Stimulated activated CD4-positive, alpha-beta T cell treated with anti-CD3 and anti-CD28 coated beads, Interleukin-12 subunit alpha, Interleukin-12 subunit beta, amount 100 ng/mL, for 4 hours (primary cell): ENCODE data around the gene SLC17A9.

ENCODE experiments used
- DNase-seq: peaks from one replicate; pipeline ENCODE4 v3.0.0-alpha.2; 2020

SLC17A9 gene

DNA sequence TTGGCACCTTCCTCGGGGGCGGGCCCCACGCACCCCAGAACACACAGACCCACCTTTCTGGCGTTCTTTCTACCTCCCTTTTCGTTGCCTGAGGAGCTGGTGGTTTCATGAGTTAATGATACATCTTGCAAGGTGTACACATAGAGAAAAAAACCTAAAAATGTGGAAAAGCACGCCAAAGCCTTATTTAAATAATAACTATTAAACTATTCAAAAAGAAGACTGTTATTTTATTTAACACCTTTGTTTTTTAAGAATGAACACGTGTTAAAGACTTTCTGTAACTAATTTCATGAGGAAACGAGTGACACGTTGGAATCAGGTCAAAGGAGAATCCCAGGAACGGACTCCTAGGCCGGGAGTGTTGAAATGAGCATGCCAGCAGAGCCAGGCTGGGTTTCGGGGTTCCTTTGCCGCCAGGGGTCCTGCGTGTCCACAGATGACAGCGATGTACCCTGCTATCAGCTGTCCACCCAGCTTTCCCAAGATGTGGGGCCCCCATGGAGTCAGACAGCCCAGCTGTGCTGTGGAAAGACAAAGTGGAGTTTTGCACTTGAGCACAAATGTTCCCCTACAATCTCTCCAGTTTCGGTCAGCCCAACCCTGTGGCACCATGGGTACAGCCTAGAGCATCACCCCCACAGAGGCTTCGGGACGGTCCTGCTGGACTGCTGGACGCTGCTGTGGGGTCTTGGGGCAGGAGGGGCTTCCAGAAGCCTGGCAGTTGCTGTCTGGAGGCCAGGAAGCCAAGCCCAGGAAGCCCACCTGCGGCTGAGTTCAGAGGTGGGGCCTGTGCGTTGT is 16.1 kb downstream of the SLC17A9 start:
- DNase-seq, result no peak

DNA sequence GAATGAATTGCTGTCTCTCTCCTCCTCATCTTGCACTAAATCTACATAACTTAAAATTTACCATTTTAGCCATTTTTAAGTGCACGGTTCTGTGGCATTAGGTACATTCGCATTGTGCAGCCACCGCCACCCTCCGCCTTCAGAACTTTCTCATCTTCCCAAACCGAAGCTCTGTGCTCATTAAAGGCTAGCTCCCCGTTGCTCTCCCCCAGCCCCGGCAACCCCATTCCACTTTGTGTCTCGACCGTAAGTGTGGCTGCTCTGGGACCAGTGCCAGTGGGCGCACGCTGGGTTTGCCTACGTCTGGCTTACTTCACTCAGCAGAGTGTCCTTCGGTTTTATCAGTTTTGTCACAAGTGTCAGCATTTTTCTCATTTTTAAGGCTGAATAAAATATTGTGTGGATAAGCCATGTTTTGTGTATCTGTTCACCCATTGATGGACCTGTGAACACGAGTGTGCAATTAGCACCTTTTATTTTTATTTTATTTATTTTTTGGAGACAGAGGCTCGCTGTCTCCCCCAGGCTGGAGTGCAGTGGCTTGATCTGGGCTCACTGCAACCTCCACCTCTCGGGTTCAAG is 16.8 kb downstream of the SLC17A9 start:
- no peak for DNase-seq

DNA sequence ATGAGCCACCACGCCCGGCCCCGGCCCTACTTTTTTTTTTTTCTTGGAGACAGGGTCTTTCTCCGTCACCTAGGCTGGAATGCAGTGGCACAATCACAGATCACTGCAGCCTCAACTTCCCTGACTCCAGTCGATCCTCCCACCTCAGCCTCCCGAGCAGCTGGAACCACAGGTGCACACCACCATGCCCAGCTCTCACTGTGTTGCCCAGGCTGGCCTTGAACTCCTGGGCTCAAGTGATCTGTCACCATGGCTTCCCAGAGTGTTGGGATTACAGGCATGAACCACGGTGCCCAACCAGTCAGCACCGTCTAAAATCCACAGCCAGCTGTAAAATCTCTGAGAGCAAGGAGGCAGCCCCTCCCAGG is 17.4 kb downstream of the SLC17A9 start:
- no peak for DNase-seq

DNA sequence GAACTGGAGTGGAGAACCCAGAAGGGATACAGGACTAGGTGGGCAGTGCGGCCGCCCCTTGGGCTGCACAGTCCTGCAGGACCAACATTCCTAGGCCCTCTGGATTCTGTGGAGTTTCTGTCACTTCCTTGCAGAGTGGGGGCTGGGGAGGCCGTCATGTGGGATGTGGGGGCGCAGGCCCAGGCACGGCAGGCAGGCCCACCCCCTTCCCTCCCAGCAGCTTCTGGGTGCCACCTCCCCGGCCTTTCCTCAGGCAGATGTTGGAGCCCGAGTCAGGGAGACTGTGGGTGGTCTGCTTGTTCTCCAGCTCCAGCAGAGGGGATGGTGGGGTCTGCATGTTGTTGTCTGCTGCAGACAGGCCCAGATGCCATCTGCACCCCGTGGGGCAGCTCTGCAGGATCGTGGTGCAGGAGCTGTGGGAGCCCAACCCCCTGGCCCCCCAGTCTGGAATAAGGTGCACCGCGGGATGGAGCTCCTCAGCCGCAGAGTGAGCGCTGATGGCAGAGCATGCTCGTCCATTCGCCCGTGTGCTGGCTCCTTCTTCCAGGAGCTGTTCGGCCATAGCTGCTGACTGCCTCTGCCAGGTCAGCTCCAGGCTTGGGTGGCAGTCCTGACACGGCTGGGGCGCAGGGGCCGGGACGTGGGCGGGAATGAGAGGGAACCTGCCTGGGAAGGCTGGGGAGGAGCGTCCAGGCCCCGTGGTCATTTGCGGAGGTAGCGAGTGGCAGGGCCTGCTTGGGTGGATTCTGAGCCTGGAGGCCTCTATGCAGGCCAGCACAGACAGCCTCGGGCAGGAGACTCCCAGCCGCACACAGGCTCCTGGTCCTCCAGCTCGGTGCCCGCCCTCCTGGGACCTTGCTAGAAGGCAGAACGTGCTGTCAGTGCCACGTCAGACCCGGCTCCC is 18.1 kb downstream of the SLC17A9 start:
- no peak for DNase-seq

DNA sequence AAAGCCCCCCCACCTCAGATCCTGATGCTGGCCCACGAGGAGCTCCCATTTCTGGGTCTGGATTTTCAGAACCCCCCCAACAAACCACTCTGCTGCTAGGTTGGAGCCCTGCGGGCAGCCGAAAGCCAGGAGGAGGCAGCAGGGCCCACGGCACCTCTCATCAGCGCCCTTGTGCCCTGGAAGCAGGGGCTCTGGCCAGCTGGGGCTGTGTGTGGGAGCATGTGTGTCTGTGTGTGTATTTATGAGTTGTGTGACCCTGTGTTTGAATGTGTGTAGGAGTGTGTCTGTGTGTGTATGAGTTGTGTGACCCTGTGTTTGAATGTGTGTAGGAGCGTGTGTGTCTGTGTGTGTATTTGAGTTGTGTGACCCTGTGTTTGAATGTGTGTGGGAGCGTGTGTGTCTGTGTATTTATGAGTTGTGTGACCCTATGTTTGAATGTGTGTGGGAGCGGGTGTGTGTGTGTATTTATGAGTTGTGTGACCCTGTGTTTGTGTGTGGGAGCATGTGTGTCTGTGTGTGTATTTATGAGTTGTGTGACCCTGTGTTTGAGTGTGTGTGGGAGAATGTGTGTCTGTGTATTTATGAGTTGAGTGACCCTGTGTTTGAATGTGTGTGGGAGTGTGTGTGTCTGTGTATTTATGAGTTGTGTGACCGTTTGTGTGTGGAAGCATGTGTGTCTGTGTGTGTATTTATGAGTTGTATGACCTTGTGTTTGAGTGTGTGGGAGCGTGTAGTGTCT is 18.9 kb downstream of the SLC17A9 start:
- no peak for DNase-seq

DNA sequence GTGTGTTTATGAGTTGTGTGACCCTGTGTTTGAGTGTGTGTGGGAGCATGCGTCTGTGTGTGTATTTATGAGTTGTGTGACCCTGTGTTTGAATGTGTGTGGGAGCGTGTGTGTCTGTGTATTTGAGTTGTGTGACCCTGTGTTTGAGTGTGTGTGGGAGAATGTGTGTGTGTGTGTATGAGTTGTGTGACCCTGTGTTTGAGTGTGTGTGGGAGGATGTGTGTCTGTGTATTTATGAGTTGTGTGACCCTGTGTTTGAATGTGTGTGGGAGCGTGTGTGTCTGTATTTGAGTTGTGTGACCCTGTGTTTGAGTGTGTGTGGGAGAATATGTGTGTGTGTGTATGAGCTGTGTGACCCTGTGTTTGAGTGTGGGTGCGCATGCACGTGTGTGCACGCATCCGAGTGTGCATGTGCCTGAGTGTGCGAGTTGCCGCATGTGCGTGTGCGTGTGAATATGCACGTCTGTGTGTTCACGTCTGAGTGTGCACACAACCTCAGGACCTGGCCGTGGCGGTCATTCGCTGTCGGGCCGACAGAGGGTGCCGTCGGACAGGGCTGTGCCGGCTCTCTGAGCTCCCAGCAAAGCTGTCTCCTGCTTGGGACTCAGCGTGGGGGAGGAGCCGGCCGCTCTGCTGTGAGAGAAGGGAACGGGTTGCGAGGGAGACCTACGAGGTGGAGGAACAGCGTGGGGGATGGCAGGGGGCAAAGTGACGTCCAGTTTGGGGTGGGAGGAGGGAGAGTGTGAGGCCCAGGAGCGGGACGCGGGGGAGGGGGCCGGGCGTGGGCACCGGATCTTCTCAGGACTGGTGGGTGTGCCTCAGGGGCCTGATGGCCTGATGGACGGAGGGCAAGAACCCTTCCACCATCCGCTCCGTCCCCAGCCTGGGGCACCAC is 19.7 kb downstream of the SLC17A9 start:
- DNase-seq, result peak; percentile 85

DNA sequence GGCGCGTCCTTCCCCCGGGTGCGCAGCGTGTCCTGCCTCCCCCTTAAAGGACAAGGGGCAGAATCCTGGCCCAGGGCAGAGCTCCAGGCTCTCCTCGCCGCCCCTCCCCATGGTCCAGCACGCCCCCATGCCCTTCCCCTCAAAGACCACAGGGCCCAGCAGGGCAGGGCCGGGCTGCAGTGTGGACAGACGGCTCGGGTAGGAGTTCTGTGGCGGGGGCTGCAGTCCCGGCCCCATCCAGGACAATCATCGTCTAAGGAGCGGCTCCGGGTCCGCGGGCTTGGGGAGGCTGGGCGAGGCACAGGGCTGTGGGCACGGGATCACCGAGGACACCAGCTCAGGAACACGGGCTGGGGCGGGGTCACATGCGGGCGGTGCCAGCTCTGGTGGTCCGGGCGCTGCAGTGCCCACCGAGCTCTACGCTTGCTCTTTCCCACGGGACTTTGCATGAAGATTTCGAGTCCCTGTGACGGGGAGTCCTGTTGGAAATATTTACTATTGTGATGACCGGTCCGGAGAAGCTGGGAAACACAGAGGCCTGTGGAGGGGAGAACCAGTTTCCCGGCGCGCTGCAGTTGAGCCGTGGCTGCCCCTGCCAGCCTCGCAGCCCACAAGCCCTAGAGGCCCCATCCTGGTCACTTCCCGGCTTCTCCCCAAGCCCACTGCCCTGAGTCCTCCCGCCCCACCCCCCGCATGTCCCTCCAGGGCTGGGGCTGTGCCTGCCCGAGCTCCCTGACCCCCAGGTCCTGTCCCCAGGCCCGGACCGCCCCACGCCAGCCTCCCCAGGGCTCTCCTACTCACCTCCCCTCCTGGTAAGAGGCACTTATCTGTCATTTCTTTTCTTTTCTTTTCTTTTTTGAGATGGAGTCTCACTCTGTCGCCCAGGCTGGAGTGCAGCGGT is 20.6 kb downstream of the SLC17A9 start:
- DNase-seq, result no peak

DNA sequence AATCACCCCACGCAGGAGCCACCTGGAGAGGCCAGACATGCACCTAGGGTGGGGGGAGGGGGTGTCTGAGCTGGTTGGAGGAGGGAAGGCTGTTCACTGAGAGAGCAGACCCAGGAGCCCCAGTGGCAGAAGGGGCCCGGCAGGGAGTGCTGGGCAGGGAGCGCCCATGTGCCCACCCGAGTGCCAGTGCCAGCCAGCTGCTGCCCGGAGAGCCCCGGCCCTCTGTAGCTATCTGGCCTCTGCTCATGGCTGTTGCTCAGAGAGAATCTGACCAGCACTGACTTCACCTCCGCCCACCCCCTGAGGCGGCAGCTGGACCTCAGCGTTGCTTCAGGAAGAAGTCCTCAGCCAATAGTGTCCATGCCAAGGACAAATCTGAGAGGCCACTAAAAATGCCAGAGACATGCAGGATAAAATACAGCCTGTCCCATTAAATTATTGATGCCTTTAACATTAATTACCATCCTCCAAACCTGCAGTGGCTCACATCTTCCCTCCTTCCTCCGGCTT is 22.8 kb downstream of the SLC17A9 start:
- DNase-seq, result no peak

DNA sequence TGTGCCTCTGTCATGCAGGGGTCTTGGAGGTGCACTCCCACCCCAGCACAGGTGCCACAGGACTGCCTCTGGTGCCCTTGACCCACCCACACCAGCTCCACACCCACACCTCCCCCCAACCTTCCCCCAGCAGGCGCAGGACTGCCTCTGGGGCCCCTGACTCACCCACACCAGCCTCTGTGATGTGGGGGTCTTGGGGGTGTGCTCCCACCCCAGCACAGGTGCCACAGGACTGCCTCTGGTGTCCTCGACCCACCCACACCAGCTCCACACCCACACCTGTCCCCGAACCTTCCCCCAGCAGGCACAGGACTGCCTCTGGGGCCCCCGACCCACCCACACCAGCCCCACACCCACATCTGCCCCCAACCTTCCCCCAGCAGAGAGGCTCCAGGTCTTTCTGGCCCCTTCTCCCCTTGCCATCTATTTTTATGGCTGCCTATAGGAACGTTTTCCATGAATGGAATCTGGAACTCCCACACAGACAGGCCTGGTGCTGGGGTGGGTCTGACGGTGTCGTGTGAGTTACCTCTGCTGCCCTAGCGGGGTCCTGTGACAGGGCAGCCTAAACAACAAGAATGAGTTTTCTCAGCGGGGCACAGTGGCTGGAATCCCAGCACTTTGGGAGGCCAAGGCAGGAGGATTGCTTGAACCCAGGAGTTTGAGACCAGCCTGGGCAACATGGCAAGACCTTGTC is 23.5 kb downstream of the SLC17A9 start:
- no peak for DNase-seq

DNA sequence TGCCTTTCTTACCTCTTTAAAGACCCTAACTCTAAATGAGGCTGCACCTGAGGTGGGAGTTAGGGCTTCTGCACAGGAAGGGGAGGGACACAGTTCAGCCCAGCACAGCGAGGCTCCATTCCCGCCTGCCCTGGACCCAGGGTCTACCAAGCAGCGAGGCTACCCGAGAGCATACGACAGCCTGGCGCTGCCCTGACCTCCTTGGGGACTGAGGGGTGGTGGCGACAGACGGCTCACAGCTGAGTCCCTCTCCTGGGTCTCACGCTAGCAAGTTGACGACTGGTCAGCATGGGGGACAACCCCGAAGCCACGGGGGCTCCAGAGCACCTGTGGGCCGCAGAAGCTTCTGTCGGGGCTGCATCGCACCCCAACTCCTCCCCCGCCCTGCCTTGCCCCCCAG is 24.4 kb downstream of the SLC17A9 start:
- no peak for DNase-seq

DNA sequence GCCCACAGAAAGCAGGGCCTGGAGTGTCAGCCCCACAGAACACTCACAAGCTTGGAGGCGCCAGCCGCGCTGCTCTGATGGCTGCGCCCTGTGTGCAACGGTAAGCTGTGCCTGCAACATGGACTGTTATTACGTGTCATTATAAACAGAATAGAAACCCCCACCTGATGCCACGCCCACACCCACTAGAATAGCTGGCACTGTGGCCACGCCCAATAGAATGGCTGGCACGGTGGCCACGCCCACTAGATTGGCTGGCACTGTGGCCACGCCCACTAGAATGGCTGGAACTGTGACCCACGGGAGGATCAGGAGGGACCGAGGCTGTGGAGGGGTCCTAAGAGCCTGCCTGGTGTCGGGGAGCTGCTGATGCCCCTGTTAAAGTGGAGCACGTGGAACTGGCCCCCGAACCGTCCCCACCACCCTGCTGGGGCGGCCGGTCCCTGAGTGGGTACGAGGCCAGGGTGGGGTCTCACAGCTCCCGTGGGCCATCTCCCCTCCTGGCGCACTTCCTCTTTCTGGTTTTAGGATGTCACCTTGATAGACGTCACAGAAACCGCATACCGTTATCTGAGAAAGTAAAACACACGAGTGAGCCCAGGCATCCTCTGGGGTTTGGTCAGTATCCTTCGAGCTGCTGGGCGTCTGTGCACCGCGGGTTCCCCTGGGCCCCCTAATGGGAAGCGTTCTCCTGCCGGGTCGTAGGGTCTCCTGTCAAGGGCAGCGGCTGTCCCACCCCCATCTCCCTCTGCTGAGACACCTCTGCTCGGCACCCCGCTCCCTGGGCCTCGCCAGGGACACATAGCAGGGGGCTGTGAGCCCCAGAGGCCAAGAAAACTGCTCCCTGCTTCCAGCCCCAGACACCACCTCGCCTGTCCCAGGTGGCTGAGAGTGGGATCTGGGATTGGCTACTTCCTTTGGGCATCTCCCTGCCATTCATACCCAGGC is 25.4 kb downstream of the SLC17A9 start:
- DNase-seq, result peak; percentile 73

DNA sequence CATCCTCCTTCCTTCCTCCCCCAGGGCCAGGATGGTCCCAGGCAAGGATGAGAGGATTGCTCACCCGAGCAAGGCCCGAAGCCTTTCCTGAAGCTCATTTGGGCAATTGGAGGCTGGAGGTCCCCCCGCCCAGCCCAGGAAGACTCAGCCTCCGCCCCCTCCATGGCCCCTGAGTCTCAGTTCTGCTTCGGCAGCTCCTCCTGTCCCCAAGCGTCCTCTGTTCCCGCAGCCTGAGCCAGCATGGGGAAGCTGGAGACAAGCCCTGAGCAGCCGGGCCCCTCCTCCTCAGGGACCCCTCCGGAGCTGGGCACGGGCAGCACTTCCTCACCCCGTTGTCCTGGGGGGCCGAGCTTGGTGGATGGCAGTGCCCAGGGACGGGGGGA is 26.0 kb downstream of the SLC17A9 start:
- DNase-seq, result no peak

DNA sequence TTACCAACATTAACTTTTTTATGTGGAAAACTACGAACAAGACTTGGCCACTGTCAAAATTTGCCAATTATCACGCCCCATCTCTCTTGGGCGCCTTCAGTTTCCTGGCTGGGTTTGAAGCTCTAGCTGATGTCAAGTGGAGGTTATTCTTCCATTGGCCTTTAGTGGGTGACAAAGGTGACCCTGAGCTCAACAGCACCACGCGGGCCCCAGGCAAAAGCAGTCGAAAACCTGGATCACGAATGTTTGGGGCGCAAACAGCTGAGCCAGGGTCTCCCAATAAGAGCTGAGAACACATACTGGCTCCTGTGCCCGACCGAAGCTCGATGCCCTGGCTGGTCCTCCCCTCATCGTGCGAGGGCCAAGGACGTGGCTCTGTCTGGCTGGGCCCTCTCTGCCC is 26.8 kb downstream of the SLC17A9 start:
- DNase-seq, result no peak

DNA sequence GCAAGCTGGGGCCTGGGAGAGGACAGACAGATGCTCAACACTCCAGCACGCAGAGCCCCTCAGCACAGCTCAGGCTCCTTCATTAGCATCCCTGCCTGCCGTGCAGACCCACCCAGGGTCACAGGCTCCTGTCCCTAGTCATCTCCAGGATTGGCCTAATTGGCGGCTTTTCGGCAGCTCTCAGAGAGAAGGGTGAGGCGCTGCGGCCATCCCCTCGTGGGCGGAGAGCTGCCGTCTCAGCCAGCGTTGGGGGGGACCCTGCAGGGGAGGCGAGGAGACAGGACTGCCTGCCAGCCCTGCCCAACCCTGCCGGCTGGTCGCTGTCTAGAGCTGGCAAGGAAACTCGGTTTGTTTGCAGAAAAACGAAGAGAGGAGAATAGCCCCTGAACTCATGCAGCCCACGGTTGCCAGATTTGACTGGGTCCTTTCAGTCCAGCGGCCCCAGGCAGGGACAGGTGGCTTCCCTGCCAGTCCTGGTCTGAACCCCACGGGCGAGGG is 27.4 kb downstream of the SLC17A9 start:
- no peak for DNase-seq

DNA sequence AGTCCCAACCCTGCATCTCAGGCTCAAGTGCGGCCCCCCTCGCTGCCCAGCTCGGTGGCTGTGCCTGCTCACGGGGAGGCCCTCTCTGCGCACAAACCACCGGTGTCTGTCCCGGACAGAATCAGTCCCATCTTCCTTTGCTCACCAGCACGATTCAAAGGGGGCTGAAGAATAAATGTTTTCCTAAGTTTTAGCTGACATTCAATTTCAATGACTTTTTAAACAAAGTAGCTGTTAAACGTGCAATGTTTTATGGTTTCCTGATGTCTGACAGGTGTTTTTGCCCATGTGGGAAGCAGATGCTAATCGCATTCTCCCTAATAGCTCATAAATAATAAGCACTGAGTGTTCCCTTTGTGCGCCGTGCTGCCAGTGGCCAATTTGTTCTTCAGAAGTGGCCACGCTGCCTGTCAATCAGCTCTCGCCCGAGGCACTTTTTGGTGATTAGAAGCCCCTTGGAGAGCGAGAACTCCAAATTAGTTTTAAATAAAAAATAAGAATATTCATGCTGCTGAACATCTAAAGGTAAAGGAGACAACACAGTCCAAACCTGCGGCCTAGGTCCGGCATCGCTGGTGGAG is 28.0 kb downstream of the SLC17A9 start:
- no peak for DNase-seq

DNA sequence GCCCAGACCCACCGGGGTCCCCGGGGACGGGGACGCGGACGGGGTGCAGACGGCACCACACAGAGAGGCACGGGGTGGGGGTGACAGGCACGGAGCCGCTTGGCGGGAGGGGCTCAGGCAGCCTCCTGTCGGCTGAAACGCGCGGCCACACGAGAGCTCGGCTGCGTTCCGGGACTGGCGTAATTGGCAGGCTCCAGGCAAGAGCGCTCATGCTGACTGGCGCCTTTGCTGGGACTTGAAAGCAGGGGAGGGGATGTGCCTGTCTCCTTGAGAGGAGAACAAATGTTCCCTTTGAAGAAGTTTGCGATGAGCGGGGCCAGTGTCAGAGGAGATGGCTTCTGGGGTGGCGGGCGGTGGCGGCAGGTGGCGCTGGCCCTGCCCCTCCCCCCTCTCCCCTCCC is 28.5 kb downstream of the SLC17A9 start:
- no peak for DNase-seq

DNA sequence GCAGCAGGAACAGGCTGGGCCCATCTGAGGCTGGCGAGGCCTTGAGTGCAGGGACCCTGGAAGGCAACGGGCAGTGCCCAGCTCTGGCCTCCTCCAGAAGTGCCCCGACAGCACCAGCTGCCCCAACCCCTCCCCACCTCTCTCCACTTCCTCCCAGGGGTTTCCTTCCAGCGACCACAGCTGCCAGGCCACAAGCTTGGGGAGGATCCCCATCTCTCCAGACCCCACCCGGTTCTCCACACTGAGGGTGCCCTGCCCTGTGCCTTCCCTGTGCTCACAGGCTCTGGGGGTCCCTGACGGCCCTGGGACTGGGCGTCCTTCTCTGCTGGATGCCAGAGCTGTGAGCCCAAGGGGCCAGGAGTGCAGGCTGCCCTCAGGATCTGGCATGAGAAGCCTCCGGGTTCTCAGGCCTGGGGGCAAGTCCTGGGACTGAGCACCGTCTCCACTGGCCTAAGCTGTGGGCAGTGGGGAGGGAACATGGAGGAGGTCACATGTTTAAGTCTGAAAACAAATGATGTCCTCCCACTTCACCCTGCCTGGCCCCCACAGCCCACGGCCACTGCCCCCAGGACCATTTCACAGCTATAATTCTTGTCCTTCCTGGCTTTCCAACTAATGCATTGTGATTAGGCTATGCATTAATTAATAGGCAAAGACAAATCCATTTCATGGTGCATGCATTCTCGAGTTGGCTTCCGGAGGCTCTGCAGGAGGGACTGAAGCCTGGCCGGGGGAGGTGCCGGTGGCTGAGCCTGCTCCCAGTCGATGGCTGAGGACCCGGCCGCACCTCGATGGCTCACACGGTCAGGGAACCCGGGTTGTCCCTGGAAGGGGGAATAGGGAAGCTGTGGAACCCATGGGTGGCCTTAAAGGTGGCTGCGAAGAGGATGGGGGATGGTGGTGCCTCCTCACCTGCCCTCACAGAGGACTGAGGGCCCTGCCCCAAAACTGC is 29.9 kb downstream of the SLC17A9 start:
- DNase-seq, result no peak
